Measurements from ENCODE around the gene BOK.

The BOK gene

DNA sequence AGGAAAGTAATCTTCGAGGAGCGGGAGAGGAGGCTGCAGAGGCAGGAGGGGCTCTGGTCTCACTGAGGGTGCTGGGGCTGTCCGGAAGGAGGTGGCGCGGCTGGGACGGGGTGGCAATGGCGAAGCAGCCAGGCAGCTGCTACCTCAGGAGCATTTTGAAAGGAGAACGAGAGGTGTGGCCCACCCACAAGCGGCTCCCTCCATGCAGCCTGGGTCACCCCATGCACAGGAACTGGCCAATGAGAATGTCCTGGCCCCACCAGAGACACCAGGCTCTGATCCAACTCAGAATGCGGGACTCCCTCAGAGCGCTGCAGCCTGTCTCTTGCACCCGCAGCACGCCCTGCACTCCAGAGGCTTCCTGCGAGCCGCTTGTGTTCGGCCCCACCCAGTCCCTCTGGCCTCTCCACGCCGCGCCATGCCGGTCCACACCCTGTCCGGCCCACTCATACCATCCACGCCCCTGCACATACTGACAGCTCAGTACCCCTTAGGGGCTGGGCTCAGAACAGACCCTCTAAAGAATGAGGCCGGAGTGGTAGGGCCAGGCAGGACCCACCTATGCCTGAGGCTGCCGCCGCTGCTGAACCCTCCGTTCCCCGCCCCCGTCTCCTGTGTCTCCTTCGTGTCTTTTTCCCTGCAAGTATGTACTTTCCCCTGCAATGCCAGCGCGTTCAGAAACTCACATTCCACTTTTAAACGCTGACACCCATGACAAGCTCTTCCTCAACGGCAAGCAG lies 6.4 kb upstream of the BOK start:
- Histone ChIP-seq H3K27me3 (ENCODE audit: insufficient read depth, low read length) (no peaks in the 10 kb centered on the region), H3K36me3 (ENCODE audit: insufficient read depth, low read depth, low read length) (no peaks in the 10 kb centered on the region), H3K27ac (ENCODE audit: low read length) (no peak overlapping the region), H3K4me1 (ENCODE audit: insufficient read depth, low read length) (peaks cover 8% of the 10 kb centered on the region; the same call in 1 of the 2 replicates), H3K4me3 (ENCODE audit: low read length) (no peak overlapping the region), H3K9ac (ENCODE audit: low read depth, low read length) (no peak overlapping the region), H3K9me3 (ENCODE audit: insufficient read depth, low read depth, low read length) (no peaks in the 10 kb centered on the region)

DNA sequence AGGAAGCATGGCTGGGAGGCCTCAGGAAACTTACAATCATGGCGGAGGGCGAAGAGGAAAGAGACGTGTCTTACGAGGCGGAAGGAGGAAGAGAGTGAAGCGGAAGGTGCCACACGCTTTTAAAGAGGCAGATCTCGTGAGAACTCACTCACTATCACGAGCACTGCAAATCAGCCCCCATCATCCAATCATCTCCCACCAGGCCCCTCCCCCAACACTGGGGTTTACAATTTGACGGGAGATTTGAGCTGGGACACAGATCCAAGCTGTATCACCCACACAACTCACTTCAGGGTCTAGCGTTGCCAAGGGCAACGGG lies 5.1 kb upstream of the BOK start:
- no peak overlapping the region for H3K27ac ChIP-seq (ENCODE audit: low read length)
- peaks cover 10% of the 10 kb centered on the region for H3K27me3 ChIP-seq (ENCODE audit: insufficient read depth, low read length)
- H3K9ac ChIP-seq (ENCODE audit: low read depth, low read length) = no peak overlapping the region
- peaks cover 7% of the 10 kb centered on the region; the same call in 1 of the 2 replicates for H3K4me1 ChIP-seq (ENCODE audit: insufficient read depth, low read length)
- H3K9me3 ChIP-seq (ENCODE audit: insufficient read depth, low read depth, low read length) = no peaks in the 10 kb centered on the region
- no peaks in the 10 kb centered on the region for H3K36me3 ChIP-seq (ENCODE audit: insufficient read depth, low read depth, low read length)
- no peak overlapping the region for H3K4me3 ChIP-seq (ENCODE audit: low read length)

DNA sequence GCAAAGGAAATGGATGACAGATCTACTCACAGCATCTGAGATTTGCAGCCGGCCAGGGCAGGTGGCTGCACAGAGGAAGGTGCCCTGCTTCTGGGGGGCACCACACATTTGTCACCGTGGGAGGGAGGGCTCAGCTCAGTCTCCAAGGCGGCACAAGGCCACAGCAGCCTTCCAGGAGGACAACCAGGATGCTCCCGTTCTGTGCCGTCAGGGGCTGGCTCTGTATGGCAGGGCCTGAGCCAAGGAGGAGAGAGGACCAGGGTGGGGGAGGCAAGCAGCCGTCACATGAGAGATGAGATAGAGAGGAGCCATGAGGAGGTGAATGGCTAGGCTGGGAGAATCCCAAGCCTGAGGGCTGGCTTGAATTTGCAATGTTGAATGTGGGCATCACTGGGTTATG lies 4.6 kb upstream of the BOK start:
- peaks cover 10% of the 10 kb centered on the region for H3K27me3 ChIP-seq (ENCODE audit: insufficient read depth, low read length)
- H3K4me3 ChIP-seq (ENCODE audit: low read length) = no peak overlapping the region
- H3K27ac ChIP-seq (ENCODE audit: low read length) = no peak overlapping the region
- H3K36me3 ChIP-seq (ENCODE audit: insufficient read depth, low read depth, low read length) = no peaks in the 10 kb centered on the region
- no peaks in the 10 kb centered on the region for H3K9me3 ChIP-seq (ENCODE audit: insufficient read depth, low read depth, low read length)
- H3K9ac ChIP-seq (ENCODE audit: low read depth, low read length) = no peak overlapping the region
- peaks cover 7% of the 10 kb centered on the region; the same call in 1 of the 2 replicates for H3K4me1 ChIP-seq (ENCODE audit: insufficient read depth, low read length)

DNA sequence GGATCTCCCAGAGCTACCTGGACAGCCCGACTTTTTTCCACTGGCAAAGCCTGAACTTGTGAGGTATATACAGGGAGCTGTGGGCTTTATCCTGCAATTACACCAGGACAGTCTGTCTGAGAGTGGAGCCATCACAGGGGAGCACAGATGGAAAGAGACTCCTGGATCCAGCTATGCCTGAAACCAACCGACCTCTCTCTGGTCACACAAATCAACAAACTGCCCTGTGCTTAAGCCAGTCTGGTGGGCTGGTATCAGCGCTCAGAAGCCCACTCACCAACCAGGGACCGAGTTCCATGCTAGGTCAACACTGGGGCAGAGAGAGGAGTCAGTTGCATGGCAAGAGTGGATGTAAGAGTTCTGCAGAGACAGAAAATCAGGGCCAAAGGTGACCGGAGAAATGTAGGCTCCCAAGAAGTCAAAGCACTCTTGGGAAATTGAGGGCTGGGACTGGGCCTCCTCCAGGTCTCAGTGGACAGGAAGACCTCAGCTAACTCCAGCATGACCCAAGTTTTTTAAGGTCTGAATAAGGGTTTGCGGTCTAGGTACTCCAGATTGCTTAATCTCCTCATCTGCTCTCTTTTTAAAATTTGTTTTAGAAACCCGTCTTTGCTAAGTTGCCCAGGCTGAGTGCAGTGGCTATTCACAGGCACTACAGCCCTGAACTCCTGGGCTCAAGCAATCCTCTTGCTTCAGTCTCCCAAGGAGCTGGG lies 3.8 kb upstream of the BOK start:
- H3K9me3 ChIP-seq (ENCODE audit: insufficient read depth, low read depth, low read length) = no peaks in the 10 kb centered on the region
- H3K27me3 ChIP-seq (ENCODE audit: insufficient read depth, low read length) = peaks cover 10% of the 10 kb centered on the region
- H3K27ac ChIP-seq (ENCODE audit: low read length) = no peak overlapping the region
- H3K4me1 ChIP-seq (ENCODE audit: insufficient read depth, low read length) = peaks cover 7% of the 10 kb centered on the region; the same call in 1 of the 2 replicates
- H3K36me3 ChIP-seq (ENCODE audit: insufficient read depth, low read depth, low read length) = no peaks in the 10 kb centered on the region
- H3K9ac ChIP-seq (ENCODE audit: low read depth, low read length) = no peak overlapping the region
- no peak overlapping the region for H3K4me3 ChIP-seq (ENCODE audit: low read length)

DNA sequence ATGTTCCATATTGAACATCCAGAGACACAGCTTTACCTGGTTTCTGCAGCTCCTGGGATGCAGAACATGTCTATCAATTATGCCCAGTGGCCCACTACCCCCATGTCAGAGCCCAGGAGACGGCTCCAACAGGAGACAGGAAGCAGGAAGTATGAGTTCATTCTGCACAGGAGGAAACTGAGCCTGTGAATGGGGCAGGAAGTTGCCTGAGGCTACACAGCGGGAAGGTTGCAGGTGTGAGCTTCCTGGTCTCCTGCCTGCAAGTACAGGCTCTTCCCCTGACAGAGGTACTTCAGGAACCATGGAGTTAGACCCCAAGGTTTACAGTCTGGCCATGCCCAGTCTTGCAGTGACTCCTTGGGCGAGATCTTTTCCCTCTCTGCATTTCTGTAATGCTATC lies 2.8 kb upstream of the BOK start:
- Histone ChIP-seq H3K4me1 (ENCODE audit: insufficient read depth, low read length) (peaks cover 7% of the 10 kb centered on the region; the same call in 1 of the 2 replicates), H3K9ac (ENCODE audit: low read depth, low read length) (no peak overlapping the region), H3K27me3 (ENCODE audit: insufficient read depth, low read length) (peaks cover 10% of the 10 kb centered on the region), H3K27ac (ENCODE audit: low read length) (no peak overlapping the region), H3K36me3 (ENCODE audit: insufficient read depth, low read depth, low read length) (no peaks in the 10 kb centered on the region), H3K9me3 (ENCODE audit: insufficient read depth, low read depth, low read length) (no peaks in the 10 kb centered on the region), H3K4me3 (ENCODE audit: low read length) (no peak overlapping the region)

DNA sequence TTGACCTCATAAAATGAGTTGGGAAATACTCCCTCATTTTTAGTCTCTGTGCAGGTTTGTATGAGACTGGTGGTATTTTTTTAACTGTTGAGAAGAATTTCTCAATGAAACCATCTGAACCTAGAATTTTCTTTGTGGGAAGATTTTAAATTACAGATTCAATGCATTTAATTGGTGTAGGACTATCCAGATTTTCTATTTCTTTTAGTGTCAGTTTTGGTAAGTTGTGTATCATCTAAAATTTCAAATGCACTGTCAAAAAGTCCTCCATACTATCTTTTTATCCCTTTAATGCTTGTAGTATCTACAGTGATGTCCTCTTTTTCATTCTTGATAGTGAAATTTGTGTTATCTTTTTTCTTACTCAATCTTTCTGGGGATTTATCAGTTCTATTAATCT lies 1.8 kb upstream of the BOK start:
- H3K27ac ChIP-seq (ENCODE audit: low read length) = no peak overlapping the region
- peaks cover 10% of the 10 kb centered on the region for H3K27me3 ChIP-seq (ENCODE audit: insufficient read depth, low read length)
- no peak overlapping the region for H3K9ac ChIP-seq (ENCODE audit: low read depth, low read length)
- H3K36me3 ChIP-seq (ENCODE audit: insufficient read depth, low read depth, low read length) = no peaks in the 10 kb centered on the region
- H3K4me1 ChIP-seq (ENCODE audit: insufficient read depth, low read length) = peaks cover 7% of the 10 kb centered on the region; the same call in 1 of the 2 replicates
- no peaks in the 10 kb centered on the region for H3K9me3 ChIP-seq (ENCODE audit: insufficient read depth, low read depth, low read length)
- H3K4me3 ChIP-seq (ENCODE audit: low read length) = no peak overlapping the region

DNA sequence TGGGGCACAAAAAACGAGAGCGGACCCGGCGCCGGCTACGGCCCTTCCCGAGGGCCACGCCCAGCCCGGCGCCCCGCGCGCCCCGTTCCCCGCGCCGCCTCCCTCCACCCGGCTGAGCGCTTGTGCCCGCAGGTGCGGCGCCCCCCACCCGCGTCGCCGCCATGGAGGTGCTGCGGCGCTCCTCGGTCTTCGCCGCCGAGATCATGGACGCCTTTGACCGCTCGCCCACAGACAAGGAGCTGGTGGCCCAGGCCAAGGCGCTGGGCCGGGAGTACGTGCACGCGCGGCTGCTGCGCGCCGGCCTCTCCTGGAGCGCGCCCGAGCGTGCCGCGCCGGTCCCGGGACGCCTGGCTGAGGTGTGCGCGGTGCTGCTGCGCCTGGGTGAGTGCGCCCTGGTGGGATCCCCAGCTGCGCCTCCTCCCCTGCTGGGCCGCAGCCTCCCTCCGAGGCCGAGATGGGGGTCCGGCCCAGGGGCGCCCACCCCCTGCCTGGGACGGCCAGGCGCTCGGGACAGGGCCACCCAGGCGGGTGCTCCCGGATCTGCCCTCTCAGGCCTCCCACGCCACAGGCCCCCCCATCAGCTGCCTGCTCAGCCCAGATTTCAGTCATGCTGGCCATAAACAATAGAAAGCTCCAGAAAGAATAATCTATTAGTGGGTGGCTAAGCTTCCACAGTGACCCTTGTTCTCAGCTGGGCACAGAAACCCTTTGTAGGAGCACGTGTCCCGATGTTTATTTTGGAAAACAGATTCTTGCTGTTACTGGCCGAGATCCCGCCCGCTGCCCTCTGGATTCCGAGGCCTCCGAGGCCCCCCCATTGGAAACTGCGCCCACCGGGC lies 997 bp downstream of the BOK start:
- H3K4me3 ChIP-seq (ENCODE audit: low read length) = peak overlapping the region; percentile 74; the same call in 1 of the 2 replicates
- H3K27me3 ChIP-seq (ENCODE audit: insufficient read depth, low read length) = peaks cover 10% of the 10 kb centered on the region
- H3K9me3 ChIP-seq (ENCODE audit: insufficient read depth, low read depth, low read length) = no peaks in the 10 kb centered on the region
- H3K36me3 ChIP-seq (ENCODE audit: insufficient read depth, low read depth, low read length) = no peaks in the 10 kb centered on the region
- H3K9ac ChIP-seq (ENCODE audit: low read depth, low read length) = peak overlapping the region; percentile 65; the same call in 1 of the 2 replicates
- no peak overlapping the region for H3K27ac ChIP-seq (ENCODE audit: low read length)
- H3K4me1 ChIP-seq (ENCODE audit: insufficient read depth, low read length) = peaks cover 7% of the 10 kb centered on the region; the same call in 1 of the 2 replicates

DNA sequence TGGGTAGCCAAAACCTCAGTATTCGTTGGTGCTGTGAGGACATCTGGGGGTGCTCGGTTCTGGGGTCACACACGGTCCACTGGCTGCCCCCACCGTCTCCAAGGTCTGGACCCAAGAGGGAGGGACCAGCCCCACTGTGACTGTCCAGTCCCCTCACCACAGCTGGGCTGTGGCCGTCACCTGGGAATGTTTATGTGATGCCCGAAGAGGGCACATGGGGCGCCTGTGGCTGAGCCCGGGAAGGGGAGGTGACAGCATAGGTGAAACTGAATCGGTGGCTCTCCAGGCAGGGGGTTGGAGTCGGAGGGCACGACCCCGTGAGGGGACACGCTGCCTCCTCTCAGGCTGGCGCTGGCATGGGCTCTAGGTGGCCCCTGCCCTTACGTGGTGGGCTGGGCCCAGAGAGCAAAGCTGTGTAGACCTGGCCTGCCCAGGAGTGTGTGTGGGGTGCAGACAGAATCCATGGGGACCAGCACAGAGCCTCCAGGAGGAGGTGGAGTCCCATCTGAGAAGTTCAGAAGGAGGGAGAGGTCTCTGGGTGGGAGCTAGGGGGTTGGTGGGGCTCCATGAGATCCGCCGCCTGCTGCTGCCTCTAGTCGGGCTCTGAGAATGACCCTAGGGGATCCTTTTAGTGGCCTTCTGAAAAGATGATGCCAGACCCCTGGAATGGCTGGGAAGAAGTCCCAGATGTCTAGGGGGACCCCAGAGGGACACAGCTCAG lies 1.8 kb downstream of the BOK start:
- Histone ChIP-seq H3K36me3 (ENCODE audit: insufficient read depth, low read depth, low read length) (no peaks in the 10 kb centered on the region), H3K4me1 (ENCODE audit: insufficient read depth, low read length) (peaks cover 7% of the 10 kb centered on the region; the same call in 1 of the 2 replicates), H3K9ac (ENCODE audit: low read depth, low read length) (no peak overlapping the region), H3K27ac (ENCODE audit: low read length) (no peak overlapping the region), H3K4me3 (ENCODE audit: low read length) (peak overlapping the region; percentile 74; the same call in 1 of the 2 replicates), H3K27me3 (ENCODE audit: insufficient read depth, low read length) (peaks cover 10% of the 10 kb centered on the region), H3K9me3 (ENCODE audit: insufficient read depth, low read depth, low read length) (no peaks in the 10 kb centered on the region)

DNA sequence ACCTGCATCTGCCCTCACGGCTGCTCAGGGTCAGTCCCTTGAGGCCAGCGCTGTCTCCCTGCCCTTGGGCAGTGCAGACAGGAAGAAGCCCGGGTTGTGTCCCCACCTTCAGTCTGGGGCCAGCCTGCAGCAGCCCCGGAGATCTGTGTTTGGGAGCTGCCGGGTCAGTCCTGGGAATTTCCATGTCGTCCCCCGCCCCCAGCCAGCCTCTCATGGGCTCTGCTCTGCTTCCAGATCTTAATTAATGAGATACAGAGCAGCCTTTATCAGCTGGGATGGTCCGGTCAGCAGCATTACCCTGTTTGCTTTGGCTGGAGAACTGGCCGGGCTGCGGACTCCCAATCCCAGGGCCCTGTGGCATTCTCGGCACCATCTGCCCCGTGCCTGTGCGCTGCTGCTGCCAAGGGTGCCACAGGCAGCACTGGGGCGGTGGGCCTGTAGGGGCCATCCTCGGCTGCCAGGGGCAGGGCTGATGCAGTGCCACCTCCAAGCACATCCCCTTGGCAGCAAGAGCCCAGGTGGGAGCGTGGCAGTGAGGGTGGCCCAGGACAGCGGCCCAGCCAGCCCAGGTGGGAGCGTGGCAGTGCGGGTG lies 2.4 kb downstream of the BOK start:
- H3K9me3 ChIP-seq (ENCODE audit: insufficient read depth, low read depth, low read length) = no peaks in the 10 kb centered on the region
- H3K9ac ChIP-seq (ENCODE audit: low read depth, low read length) = no peak overlapping the region
- H3K27me3 ChIP-seq (ENCODE audit: insufficient read depth, low read length) = peaks cover 10% of the 10 kb centered on the region
- no peak overlapping the region for H3K27ac ChIP-seq (ENCODE audit: low read length)
- H3K4me1 ChIP-seq (ENCODE audit: insufficient read depth, low read length) = peaks cover under 1% of the 10 kb centered on the region; the same call in 1 of the 2 replicates
- H3K36me3 ChIP-seq (ENCODE audit: insufficient read depth, low read depth, low read length) = no peaks in the 10 kb centered on the region
- no peak overlapping the region for H3K4me3 ChIP-seq (ENCODE audit: low read length)

DNA sequence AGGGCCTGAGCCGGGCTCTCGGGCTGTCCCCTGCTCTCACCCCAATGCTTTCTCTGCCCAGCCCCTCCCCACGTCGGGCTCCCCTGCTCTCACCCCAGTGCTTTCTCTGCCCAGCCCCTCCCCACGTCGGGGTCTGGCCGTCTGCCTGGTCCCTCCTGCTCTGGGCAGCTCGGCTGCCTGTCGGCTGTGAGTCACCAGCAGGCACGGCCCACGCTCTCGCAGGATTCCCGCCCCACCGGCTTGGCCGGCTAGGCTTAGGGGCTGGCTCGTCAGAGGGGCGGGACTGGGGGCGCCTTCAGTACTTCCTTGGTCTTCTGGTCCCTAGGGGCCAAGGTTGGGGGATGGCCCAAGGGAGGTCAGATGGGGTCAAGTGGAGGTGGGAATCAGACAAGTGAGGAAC lies 3.3 kb downstream of the BOK start:
- H3K27ac ChIP-seq (ENCODE audit: low read length) = no peak overlapping the region
- peaks cover 10% of the 10 kb centered on the region for H3K27me3 ChIP-seq (ENCODE audit: insufficient read depth, low read length)
- H3K36me3 ChIP-seq (ENCODE audit: insufficient read depth, low read depth, low read length) = no peaks in the 10 kb centered on the region
- no peak overlapping the region for H3K4me3 ChIP-seq (ENCODE audit: low read length)
- H3K4me1 ChIP-seq (ENCODE audit: insufficient read depth, low read length) = no peaks in the 10 kb centered on the region
- H3K9ac ChIP-seq (ENCODE audit: low read depth, low read length) = no peak overlapping the region
- H3K9me3 ChIP-seq (ENCODE audit: insufficient read depth, low read depth, low read length) = no peaks in the 10 kb centered on the region
